PC-3 (cell line): ENCODE results near the gene HEXA.

ENCODE experiments used
- EZH2 ChIP-seq: fragments of 300-600 bp; sonication (generic); IDR thresholded peaks from one replicate; pipeline ENCODE4 v1.6.1; 2017; ENCODE audit warnings: antibody characterized with exemption, mild to moderate bottlenecking, low read length; ENCODE audit not compliant: unreplicated experiment
- EZH2phosphoT487 ChIP-seq: fragments of 300-600 bp; sonication (generic); IDR thresholded peaks from 2 replicates; pipeline ENCODE4 v1.6.1; 2018; ENCODE audit warnings: mild to moderate bottlenecking, antibody characterized with exemption, low read length, borderline replicate concordance
- TF ChIP-seq, protein P1 (sequence below): fragments of 300-600 bp; sonication (generic); conservative IDR thresholded peaks from 2 replicates; pipeline ENCODE4 v1.5.1; 2017; ENCODE audit warnings: antibody characterized with exemption, low read depth, mild to moderate bottlenecking, low read length

DNA sequence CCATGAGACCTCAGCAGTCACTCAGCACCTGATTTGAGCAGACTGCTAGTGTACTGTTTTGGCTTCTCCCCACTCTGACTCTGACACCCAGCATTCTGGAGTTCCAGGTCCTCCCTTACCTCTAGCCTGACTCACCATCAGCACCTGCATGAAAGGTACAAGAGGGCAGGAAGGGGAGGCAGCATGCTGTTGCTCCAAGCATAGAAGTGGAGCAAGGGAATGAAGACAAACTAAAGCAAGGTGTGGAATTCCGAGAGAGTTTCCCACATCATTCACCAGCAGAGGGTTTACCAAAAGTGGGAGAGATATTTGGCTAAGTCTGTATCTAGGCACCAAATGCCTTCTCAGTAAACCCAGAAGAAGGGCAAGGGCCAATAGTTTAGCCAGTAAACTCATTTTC, 21.3 kb downstream of the HEXA start:
- TF ChIP-seq, protein P1, sequence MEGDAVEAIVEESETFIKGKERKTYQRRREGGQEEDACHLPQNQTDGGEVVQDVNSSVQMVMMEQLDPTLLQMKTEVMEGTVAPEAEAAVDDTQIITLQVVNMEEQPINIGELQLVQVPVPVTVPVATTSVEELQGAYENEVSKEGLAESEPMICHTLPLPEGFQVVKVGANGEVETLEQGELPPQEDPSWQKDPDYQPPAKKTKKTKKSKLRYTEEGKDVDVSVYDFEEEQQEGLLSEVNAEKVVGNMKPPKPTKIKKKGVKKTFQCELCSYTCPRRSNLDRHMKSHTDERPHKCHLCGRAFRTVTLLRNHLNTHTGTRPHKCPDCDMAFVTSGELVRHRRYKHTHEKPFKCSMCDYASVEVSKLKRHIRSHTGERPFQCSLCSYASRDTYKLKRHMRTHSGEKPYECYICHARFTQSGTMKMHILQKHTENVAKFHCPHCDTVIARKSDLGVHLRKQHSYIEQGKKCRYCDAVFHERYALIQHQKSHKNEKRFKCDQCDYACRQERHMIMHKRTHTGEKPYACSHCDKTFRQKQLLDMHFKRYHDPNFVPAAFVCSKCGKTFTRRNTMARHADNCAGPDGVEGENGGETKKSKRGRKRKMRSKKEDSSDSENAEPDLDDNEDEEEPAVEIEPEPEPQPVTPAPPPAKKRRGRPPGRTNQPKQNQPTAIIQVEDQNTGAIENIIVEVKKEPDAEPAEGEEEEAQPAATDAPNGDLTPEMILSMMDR: no peak
- TF ChIP-seq EZH2 (no peak), EZH2phosphoT487 (no peak)
